Large intestine (tissue), 3 donors: ENCODE results near the gene KLHL22. TPM values are rescaled to one million over a fixed set of nuclear protein-coding genes. Genes with fewer than 3 reads are reported as not detected.

ENCODE experiments used
- DNase-seq, 2 donors: peaks; one replicate each; pipeline versions ENCODE4 v3.0.0 to v3.0.0-alpha.2; 2013
- H3K27ac ChIP-seq: one replicate; pipeline ENCODE4 v1.5.1; 2013; ENCODE audit warnings: low read length
- H3K27me3 ChIP-seq: 2 replicates; pipeline ENCODE4 v1.6.1; 2013; ENCODE audit warnings: low read length; ENCODE audit not compliant: control insufficient read depth, insufficient read depth
- H3K36me3 ChIP-seq: 2 replicates; pipeline ENCODE4 v1.6.1; 2013; ENCODE audit warnings: low read length; ENCODE audit not compliant: control insufficient read depth, insufficient read depth
- H3K4me1 ChIP-seq: one replicate; pipeline ENCODE4 v1.6.1; 2013; ENCODE audit warnings: low read length; ENCODE audit not compliant: control insufficient read depth, insufficient read depth
- H3K4me3 ChIP-seq: one replicate; pipeline ENCODE4 v1.5.1; 2013; ENCODE audit warnings: low read length
- H3K9me3 ChIP-seq: one replicate; pipeline ENCODE4 v1.6.1; 2013; ENCODE audit warnings: mild to moderate bottlenecking, low read depth, low read length, moderate library complexity; ENCODE audit not compliant: control insufficient read depth
- WGBS: methylation state at CpG from one replicate; pipeline ENCODE4 v1.1.5; 2013; ENCODE audit warnings: low lambda C conversion rate; ENCODE audit not compliant: insufficient coverage; 5-methylcytosine and 5-hydroxymethylcytosine counted together
- polyA plus RNA-seq: library from polyadenylated mRNA; unstranded; fragments of 120-200 nt; gene quantifications from one replicate; pipeline ENCODE4 v1.2.1, GENCODE V29; 2013

KLHL22 gene
- polyA plus RNA-seq, 1 donor: 18.5 TPM

- Histone ChIP-seq H3K9me3 (peaks cover 3% of the 10 kb centered on the region), H3K27ac (no peak overlapping the region), H3K36me3 (peaks cover 7% of the 10 kb centered on the region), H3K4me3 (no peak overlapping the region), H3K4me1 (peaks cover 2% of the 10 kb centered on the region), H3K27me3 (no peaks in the 10 kb centered on the region)
- no peak for DNase-seq
- no CpG with 5 or more reads among the region's 7 CpGs for WGBS
These were observed 4.2 kb upstream of the KLHL22 start for GRCh38 chr22:20499769-20500168.

GRCh38 chr22:20498913-20499312 lies 3.3 kb upstream of the KLHL22 start:
- H3K4me1 ChIP-seq: peaks cover 2% of the 10 kb centered on the region
- H3K36me3 ChIP-seq: peaks cover 7% of the 10 kb centered on the region
- no peak overlapping the region for H3K4me3 ChIP-seq
- H3K27ac ChIP-seq: no peak overlapping the region
- peaks cover 3% of the 10 kb centered on the region for H3K9me3 ChIP-seq
- no peak for DNase-seq
- WGBS: no CpG with 5 or more reads among the region's 3 CpGs
- no peaks in the 10 kb centered on the region for H3K27me3 ChIP-seq

- no peak for DNase-seq
- H3K9me3 ChIP-seq: peaks cover 3% of the 10 kb centered on the region
- peaks cover 2% of the 10 kb centered on the region for H3K4me1 ChIP-seq
- no peaks in the 10 kb centered on the region for H3K27me3 ChIP-seq
- 100% methylated on average over 1 of the region's 3 CpGs for WGBS
- peaks cover 7% of the 10 kb centered on the region for H3K36me3 ChIP-seq
- no peak overlapping the region for H3K27ac ChIP-seq
- no peak overlapping the region for H3K4me3 ChIP-seq
These were observed 1.8 kb upstream of the KLHL22 start for GRCh38 chr22:20497426-20497825.

GRCh38 chr22:20495861-20496681 lies 476 bp upstream of the KLHL22 start:
- peak; percentile 91 to 96 for DNase-seq
- Histone ChIP-seq H3K4me3 (peak overlapping the region; percentile 93), H3K4me1 (peaks cover 2% of the 10 kb centered on the region), H3K27ac (peak overlapping the region; percentile 100), H3K27me3 (no peaks in the 10 kb centered on the region), H3K36me3 (peaks cover 7% of the 10 kb centered on the region), H3K9me3 (peaks cover 3% of the 10 kb centered on the region)
- 3% methylated on average over 13 of the region's 54 CpGs for WGBS

GRCh38 chr22:20491346-20491745 lies 4.2 kb downstream of the KLHL22 start:
- Histone ChIP-seq H3K36me3 (peaks cover 10% of the 10 kb centered on the region), H3K4me3 (no peak overlapping the region), H3K27me3 (no peaks in the 10 kb centered on the region), H3K9me3 (peaks cover 3% of the 10 kb centered on the region), H3K27ac (no peak overlapping the region), H3K4me1 (no peaks in the 10 kb centered on the region)
- DNase-seq: no peak
- no CpG with 5 or more reads among the region's 2 CpGs for WGBS

GRCh38 chr22:20490941-20491307 lies 4.7 kb downstream of the KLHL22 start:
- H3K36me3 ChIP-seq: peaks cover 10% of the 10 kb centered on the region
- peaks cover 3% of the 10 kb centered on the region for H3K9me3 ChIP-seq
- H3K27ac ChIP-seq: no peak overlapping the region
- H3K4me1 ChIP-seq: no peaks in the 10 kb centered on the region
- whole genome bisulfite sequencing: 100% methylated on average over 1 of the region's 1 CpG
- DNase-seq: no peak
- no peak overlapping the region for H3K4me3 ChIP-seq
- no peaks in the 10 kb centered on the region for H3K27me3 ChIP-seq

- no peak overlapping the region for H3K27ac ChIP-seq
- no peak overlapping the region for H3K4me3 ChIP-seq
- WGBS: no CpG with 5 or more reads among the region's 6 CpGs
- no peaks in the 10 kb centered on the region for H3K4me1 ChIP-seq
- peaks cover 10% of the 10 kb centered on the region for H3K36me3 ChIP-seq
- peaks cover 3% of the 10 kb centered on the region for H3K9me3 ChIP-seq
- H3K27me3 ChIP-seq: no peaks in the 10 kb centered on the region
- DNase-seq: no peak
These were observed 5.2 kb downstream of the KLHL22 start for GRCh38 chr22:20490183-20490940.

- Histone ChIP-seq H3K27ac (no peak overlapping the region), H3K4me3 (no peak overlapping the region), H3K36me3 (peaks cover 10% of the 10 kb centered on the region), H3K9me3 (no peaks in the 10 kb centered on the region), H3K4me1 (no peaks in the 10 kb centered on the region), H3K27me3 (no peaks in the 10 kb centered on the region)
- no peak for DNase-seq
- no CpG with 5 or more reads among the region's 11 CpGs for WGBS
These were observed 6.6 kb downstream of the KLHL22 start for GRCh38 chr22:20488946-20489345.

GRCh38 chr22:20487715-20488114 lies 7.9 kb downstream of the KLHL22 start:
- no peaks in the 10 kb centered on the region for H3K27me3 ChIP-seq
- no peaks in the 10 kb centered on the region for H3K9me3 ChIP-seq
- H3K4me1 ChIP-seq: no peaks in the 10 kb centered on the region
- no peak overlapping the region for H3K4me3 ChIP-seq
- DNase-seq: no peak
- no peak overlapping the region for H3K27ac ChIP-seq
- no CpG with 5 or more reads among the region's 2 CpGs for WGBS
- H3K36me3 ChIP-seq: peaks cover 13% of the 10 kb centered on the region

- Histone ChIP-seq H3K4me1 (no peaks in the 10 kb centered on the region), H3K27me3 (no peaks in the 10 kb centered on the region), H3K27ac (no peak overlapping the region), H3K9me3 (no peaks in the 10 kb centered on the region), H3K36me3 (peaks cover 13% of the 10 kb centered on the region), H3K4me3 (no peak overlapping the region)
- DNase-seq: no peak
- WGBS: no CpG with 5 or more reads among the region's 2 CpGs
These were observed 9.4 kb downstream of the KLHL22 start for GRCh38 chr22:20486229-20486628.
